HG02870 (cell line): ENCODE data around the gene BTF3L4.
"Not testable (repeated sequence)": the region's sequence is repeated elsewhere in the genome, so short reads cannot be mapped to it uniquely, and the experiment has no call there.

Experiments
- ATAC-seq: cut with Tn5 transposase; IDR thresholded peaks from one replicate; pipeline ENCODE4 v1.9.1; 2021; ENCODE audit warnings: mild to moderate bottlenecking, moderate library complexity; ENCODE audit not compliant: unreplicated experiment

The BTF3L4 gene

DNA sequence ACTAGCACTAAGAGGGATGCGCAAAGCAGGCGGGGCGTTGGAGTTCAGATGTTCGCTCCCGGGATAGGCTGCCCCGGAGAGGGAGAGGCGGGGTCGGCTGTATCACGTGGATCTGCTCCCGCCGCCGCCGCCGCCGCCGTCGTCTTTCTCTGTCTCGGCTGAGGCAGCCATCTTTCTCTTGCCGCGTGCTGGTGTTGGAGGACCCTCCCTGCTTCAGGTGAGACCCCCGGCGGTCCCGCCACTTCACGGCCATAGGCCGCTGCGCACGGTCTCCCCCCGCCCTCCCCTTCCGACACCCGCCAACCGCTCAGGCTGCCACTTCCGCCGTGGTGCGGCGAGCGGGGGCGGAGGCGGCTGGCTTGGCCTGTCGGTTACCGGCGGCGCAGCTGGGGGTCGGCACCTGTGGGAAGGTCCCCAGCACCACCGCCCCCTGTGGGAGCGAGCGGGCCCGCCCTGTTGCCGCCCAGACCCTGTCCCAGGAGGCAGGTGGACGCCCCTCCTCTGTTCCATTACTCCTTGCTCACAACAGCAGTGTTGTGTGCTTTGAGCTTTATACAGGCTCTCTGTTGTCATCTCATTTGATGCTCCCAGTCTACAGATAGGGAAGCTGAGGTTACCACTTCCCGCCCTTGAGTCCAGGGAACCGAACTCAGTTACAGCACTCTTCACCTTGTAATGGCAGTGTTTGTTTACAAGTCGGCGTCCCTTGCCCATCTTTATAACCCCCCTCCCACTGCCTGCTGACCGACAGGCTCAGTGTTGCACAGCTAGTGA lies at the start of gene BTF3L4:
BTF3L4 (plus strand) TSS at position 133 of the 774 bp plus-strand sequence. CDS start 3,553 bp downstream, outside the sequence.
- ATAC-seq, result peak; percentile 77

DNA sequence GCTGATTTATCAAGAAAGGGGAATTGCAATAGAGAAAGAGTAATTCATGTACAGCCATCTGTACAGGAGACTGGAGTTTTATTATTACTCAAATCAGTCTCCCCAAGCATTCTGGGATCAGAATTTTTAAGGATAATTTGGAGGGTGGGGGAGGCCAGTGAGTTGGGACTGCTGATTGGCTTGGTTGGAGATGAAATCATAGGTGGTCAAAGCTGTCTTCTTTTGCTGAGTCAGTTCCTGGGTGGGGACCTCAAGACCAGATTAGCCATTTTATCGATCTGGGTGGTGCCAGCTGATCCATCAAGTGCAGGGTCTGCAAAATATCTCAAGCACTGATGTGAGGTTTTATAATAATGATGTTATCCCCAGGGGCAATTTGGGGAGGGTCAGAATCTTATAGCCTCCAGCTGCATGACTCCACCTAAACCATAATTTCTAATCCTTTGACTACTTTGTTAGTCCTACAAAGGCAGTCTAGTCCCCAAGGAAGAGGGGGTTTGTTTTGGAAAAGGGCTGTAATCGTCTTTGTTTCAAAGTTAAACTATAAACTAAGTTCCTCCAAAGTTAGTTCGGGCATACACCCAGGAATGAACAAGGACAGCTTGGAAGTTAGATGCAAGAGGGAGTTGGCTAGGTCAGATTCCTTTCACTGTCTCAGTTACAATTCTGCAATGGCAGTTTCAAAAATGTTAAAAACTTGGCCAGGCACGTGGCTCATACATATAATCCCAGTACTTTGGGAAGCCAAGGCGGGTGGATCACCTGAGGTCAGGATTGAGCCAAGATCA lies 48.7 kb upstream of the BTF3L4 start:
- ATAC-seq, result no peak

DNA sequence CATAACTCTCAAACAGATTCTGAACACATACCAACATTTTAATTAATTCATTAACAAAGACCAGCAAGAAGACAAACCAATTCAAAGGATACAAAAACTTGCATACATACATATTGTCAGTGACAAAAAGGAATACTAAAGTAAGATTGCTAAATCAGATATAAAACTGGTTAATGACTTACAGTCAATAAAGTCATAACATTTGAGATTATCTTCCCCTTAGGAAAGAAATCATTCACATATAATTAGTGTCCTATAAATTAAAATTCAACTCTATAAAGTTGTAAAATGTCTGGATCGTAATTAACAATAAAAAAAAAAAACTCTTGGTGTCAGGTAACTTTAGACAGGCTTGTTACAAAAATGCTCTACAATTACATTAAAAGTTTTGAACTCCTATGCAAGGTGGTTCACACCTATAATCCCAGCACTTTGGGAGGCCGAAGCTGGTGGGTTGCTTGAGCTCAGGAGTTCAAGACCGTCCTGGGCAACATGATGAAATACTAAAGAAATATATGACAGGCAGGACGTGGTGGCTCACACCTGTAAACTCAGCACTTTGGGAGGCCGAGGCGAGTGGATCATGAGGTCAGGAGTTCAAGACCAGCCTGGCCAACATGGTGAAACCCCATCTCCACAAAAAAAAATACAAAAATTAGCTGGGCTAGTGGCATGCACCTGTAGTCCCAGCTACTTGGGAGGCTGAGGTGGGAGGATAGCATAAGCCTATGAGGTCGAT lies 47.9 kb upstream of the BTF3L4 start:
- ATAC-seq, result no peak

DNA sequence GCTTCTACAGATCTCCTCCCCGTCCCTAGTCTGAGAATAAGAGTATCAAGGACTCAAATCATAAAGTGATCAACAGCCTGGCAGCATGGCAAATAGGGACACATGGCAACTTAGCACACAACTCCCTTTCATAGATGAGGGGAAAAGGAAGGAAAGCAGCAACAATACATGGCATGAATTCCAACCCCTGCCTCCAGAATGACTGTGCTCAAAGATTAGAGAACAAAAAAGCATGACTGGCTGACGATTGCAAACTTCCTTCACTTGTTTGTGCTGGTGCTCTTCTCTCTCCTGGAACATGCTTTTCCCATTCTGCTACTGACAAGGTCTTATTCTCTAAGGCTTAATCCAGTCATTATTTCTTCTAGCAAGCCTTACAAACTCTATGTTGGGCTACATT lies 34.0 kb upstream of the BTF3L4 start:
- ATAC-seq, result no peak

DNA sequence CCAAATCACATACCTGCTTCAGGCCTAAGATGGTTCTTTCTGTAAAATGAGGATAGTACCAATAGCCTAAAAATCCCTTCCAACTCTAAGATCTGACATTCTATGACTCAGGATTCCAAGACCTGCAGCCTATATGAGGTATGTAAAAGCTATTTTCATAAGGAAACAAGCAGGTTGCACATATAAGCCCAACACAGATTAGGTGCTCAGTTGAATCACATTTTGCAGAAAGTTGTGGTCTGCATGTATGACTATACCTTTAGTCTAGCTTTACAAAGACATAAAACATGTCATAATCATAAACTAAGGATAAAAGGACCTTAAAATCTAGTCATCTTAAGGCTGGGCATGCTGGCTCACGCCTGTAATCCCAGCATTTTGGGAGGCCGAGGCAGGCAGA lies 29.8 kb upstream of the BTF3L4 start:
- no peak for ATAC-seq

DNA sequence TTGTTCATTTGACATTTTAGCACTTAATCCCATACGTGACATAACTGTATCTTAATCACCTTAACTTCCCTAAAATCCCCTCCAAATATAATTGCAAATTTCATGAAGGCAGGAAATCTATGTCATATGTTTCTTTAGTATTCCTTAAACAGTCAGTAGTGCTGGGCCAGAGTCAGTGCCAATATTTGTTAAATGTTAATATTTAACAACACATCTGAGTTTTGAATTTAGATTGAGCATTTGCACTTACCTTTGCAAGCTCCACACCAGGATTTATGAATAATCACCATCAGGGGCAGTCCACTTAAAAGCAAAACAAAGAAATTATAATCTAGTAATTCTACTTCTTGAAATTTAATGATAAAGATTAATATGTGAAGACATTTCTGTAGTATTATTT lies 27.8 kb upstream of the BTF3L4 start:
- ATAC-seq, result no peak

DNA sequence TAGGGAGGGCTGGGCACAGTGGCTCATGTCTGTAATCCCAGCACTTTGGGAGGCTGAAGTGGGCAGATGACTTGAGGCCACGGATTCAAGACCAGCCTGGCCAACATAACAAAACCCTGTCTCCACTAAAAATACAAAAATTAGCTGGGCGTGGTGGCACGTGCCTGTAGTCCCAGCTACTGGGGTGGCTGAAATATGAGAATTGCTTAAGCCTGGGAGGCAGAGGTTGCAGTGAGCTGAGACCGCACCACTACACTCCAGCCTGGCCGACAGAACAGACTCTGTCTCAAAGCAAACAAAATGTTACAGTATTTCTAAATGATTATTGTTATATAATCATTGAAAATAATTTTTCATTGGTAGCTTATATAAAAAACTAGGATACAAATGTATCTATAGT lies 27.3 kb upstream of the BTF3L4 start:
- not testable (repeated sequence) for ATAC-seq

DNA sequence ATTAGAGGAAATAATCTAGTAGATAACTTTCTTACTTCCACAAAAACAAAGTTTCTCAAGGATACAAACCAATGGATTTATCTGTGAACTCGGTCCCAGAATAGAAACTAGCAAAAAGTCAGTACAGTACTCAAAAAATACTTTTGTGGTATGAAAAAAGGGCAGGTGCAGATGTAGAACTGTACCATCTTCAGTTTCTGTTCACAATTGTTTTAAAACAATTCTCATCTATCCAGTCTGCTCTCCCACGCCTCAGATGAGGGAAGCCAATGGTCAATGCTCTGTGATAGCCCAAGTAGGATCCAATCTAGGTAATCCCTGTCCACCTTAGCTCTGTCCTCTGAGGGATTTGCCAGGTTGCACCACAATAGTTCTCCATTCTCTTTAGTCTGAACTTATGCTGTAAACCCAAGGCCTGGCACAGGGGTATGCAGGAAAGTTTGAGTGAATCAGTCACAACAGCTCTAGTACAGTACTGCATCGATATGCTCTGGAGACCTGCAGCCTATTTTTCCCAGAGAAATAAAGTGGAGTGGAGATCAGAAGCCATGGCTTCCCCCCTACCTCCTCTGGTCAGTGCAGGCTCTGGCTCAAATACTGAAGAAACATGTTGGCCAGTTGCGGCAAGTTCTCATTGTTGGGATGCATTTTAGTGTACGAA lies 23.8 kb upstream of the BTF3L4 start:
- ATAC-seq, result no peak

DNA sequence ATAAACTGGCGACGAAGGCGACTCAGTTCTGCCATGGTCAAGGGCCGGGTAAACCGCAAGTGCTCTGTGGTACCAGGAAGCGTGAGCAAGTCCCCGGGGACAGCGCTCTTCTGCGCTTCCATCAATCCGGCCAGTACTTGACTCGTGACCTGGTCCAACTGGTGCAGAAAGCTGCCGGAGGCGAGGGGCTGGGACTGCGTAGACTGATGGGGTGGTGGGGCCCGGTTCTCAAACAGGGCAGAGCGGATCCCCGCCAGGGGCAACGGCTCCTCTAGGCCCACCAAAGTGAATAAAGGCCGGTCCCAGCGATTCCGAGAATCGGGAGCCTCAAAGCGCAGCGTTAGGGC lies 23.3 kb upstream of the BTF3L4 start:
- ATAC-seq, result no peak

DNA sequence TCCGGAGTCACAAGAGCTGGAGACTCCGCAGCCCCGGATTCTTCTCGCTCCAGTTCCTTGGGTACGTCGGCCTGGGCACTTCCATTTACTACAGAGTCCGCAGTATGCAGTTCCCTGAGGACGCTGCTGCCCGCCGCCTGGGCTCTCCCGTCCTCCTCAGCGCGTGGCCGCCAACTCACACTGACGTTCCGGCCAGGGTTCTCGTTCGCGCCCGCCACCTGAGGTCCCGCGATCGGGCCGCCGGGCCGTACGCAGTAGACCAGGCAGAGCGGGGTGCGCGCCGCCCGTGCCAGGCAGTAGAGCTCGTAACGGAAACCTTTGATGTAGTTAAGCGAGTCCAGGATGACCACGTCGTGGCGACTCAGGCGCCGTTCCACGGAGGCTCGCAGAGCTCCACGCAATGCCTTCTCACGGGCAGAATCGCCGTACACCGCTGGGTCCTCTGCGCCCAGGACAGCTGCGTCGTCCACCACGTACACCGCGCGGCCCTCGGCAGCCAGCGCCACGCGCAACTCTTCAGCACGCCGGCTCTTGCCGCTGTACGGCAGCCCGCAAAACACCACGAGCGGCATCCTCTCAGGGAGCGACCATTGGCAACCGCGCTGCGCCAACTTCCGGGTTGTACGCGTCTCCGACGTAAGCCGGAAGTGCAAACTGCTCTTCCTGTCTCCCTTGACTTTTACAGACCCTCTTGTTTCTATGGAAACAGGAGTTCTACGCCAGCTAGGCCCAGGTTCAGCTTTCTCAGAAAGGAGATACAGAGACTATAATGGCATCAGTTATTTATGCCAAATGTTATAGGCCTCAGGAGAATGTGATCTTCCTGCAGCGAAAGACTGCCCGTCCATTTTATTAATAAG lies 22.7 kb upstream of the BTF3L4 start, which contains the start of gene KTI12:
KTI12 (minus strand) TSS at position 621 of the 860 bp plus-strand sequence; CDS start at position 572, 49 bp downstream.
- ATAC-seq, result peak; percentile 86

DNA sequence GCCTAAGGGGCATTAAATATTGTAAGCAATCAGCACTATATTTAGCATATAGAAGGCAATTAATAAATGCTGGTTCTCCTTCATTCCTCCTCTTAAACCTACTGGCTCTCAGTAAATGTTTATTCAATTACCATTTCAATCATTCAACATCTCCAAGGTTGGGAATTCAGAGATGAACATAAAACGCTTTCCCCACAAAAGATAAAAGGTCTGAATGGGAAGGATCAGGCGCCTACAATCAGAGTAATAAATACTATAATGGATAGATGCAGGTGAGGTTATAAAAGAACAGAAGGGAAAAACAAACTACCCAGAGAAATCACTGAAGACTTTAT lies 22.1 kb upstream of the BTF3L4 start:
- no peak for ATAC-seq

DNA sequence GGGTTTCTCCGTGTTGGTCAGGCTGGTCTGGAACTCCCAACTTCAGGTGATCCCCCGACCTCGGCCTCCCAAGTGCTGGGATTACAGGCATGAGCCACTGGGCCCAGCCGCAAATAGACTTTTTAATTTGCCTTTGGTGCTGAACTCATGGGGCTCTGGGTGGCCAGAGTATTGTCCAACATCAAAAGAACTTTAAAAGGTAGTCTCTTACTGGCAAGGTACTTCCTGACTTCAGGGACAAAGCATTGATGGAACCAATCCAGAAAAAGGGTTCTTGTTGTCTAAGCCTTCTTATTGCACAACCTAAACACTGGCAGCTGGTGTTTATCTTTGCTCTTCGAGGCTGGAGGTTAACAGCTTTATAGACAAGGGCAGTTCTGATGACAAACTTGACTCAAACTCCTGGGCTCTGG lies 18.7 kb upstream of the BTF3L4 start:
- ATAC-seq, result no peak

DNA sequence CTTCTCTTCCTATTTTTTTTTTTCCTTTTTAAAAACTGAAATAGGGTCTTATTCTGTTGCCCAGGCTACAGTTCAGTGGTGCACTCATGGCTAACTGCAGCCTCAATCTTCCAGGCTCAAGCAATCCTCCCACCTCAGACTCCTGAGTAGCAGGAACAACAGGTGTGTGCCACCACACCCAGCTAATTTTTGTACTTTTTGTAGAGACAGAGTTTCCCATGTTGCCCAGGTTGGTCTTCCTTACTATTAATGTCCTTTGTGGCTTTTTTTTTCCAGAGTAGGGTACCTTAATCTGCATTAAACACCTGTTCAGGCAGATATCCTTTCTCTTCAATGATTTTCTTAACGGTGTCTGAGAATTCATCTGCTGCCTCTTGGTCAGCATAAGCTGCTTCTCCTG lies 18.2 kb upstream of the BTF3L4 start:
- ATAC-seq, result no peak

DNA sequence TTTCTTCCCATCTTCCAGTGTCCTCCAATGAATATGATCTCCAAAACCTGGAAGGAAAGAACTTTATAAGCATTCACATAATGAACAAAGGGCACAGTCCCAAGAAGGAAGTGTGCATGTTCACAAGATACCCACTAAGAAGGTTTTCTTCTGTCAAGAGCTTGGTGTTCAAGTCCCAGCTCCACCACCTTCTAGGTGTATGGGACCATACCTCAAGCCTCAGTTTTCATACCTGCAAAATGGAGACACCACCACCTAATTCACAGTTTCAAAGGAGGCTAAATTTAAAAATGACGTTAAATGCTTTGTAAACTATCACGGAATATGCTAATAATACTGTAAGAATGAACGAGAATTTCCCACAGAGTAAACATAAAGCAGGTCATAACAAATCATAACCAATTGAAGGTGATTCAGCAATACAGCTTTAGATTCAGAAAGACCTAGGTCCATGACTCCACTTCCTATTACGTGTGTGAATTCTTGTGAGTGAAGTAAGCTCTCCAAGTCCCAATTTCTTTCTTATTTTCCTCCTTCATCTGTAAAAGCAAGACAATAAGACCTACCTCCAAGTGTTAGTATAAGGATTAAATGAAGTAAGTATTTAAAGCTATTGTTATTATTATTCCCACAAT lies 14.4 kb upstream of the BTF3L4 start:
- ATAC-seq, result no peak

DNA sequence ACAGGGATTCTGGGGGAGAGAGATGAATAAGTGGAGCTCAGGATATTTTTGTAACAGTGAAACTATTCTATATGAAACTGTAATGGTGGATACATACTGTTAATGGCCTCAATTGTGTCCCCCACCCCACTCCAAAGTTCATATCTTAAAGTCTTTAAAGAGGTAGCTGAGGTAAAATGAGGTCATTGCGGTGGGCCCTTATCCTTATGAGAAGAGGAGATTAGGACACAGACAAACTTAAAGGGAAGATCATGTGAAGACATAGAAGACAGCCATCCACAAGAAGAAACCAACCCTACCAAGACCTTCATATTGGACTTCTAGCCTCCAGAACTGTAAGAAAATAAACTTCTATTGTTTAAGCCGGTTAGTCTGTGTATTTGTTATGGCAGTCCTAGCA lies 10.9 kb upstream of the BTF3L4 start:
- ATAC-seq, result no peak

DNA sequence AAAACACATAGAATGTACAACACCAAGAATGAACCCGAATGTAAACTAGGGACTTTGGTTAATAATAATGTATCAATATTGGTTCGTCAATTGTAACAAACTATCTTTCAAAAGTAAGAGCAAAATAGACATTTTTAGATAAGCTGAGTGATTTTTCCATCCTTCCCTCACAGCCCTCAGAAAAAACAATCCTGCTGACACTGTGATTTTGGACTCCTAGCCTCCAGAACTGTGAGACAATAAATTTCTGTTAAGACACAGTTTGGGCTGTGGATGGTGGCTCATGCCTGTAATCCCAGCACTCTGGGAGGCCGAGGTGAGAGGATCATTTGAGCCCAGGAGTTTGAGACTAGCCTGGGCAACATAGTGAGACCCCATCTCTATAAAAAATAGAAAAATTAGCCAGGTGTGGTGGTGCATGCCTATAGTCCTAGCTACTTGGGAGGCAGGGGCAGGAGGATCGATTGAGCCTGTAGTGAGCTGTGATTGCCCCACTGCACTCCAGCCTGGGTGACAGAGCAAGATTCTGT lies 10.4 kb upstream of the BTF3L4 start:
- ATAC-seq, result not testable (repeated sequence)

DNA sequence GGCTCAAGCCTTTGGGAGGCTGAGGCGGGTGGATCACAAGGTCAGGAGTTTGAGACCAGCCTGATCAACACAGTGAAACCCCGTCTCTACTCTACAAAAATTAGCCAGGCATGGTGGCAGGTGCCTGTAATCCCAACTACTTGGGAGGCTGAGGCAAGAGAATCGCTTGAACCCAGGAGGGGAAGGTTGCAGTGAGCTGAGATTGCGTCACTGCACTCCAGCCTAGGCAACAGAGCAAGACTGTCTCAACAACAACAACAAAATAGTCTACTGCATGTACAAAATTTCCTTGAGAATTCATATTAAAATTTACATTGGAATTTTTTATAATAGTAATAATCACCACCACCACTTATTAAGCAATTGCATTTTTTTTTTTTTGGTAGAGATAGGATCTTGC lies 6.8 kb upstream of the BTF3L4 start:
- not testable (repeated sequence) for ATAC-seq

DNA sequence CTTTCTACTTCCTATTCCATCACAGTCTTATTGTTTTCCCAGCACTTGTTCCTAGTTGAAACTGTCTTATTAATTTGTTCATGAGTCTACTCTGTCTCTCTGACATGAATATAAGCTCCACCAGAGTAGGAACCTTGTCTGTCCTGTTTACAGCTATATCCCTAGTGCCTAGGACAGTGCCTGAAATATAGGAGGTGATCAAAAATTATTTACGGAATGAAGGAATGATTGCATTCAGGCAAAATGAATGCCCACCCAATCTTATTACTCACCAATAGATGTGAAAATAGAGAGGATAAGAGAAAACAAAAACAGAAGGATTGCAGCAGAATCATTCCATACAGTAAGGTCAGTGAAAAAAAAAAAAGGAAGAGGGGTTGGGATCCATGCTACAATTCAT lies 2.2 kb upstream of the BTF3L4 start:
- no peak for ATAC-seq

DNA sequence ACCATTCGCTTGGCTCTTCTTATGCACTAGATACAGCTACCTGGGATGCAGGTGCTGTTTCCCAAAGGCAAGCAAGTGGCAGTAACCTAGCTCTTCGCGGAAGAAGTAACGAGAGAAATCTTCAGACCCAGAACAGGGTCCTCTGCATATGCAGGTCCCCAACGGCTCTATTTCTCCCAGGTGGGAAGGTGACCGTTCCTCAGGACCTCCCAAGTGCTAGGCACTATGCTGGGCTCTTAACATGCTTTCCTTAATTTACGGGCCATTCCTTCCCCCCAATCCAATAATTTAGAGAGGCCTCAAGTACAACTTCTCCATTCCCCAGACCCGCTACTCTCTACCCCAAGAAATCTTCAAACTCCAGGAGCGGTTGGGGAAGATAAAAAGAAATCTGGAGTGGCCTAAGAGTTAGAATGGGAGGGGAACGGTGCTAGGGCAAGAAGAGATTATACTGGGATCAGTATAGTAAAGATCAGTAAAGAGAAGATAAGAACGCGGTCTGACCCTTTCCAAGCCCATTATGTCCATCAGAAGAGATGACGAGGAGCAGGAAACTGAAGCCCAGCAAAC lies 1.5 kb upstream of the BTF3L4 start:
- ATAC-seq, result no peak
